ENCODE measurements around the gene KIF26B.
"Not testable (repeated sequence)": the region's sequence is repeated elsewhere in the genome, so short reads cannot be mapped to it uniquely, and the experiment has no call there.

The KIF26B gene

DNA sequence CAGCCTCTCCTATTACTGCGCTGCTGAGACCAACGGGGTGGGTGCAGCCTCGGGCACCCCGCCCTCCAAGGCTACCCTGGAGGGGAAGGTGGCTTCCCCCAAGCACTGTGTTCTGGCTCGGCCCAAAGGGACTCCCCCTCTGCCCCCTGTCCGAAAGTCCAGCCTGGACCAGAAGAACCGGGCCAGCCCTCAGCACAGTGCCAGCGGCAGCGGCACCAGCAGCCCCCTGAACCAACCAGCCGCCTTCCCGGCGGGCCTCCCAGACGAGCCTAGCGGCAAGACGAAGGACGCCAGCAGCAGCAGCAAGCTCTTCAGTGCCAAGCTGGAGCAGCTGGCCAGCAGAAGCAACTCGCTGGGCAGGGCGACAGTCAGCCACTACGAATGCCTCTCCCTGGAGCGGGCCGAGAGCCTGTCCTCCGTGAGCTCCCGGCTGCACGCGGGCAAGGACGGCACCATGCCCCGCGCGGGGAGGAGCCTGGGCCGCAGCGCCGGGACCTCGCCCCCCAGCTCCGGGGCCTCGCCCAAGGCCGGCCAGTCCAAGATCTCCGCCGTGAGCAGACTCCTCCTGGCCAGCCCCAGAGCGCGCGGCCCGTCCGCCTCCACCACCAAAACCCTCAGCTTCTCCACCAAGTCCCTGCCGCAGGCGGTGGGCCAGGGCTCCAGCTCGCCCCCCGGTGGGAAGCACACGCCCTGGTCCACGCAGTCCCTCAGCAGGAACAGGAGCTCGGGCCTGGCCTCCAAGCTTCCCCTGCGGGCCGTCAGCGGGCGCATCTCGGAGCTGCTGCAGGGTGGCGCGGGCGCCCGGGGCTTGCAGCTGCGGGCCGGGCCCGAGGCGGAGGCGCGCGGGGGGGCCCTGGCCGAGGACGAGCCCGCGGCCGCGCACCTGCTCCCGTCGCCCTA is 533.1 kb downstream of the KIF26B start:
- DNase-seq = no peak
- no peaks in the 10 kb centered on the region for H3K9me3 Mint-ChIP-seq
- no peak overlapping the region for H3K27ac Mint-ChIP-seq
- ATAC-seq = peak; percentile 6
- H3K27me3 Mint-ChIP-seq = peaks cover 30% of the 10 kb centered on the region
- H3K4me3 Mint-ChIP-seq = no peak overlapping the region
- H3K4me1 Mint-ChIP-seq = no peaks in the 10 kb centered on the region

- no peak overlapping the region for H3K27ac Mint-ChIP-seq
- peaks cover 30% of the 10 kb centered on the region for H3K27me3 Mint-ChIP-seq
- H3K9me3 Mint-ChIP-seq = no peaks in the 10 kb centered on the region
- DNase-seq (no peak), ATAC-seq (peak; percentile 51)
- H3K4me3 Mint-ChIP-seq = no peak overlapping the region
- H3K4me1 Mint-ChIP-seq = no peaks in the 10 kb centered on the region
Observed at GRCh38 chr1:245688536-245689453, 534.0 kb downstream of the KIF26B start.

DNA sequence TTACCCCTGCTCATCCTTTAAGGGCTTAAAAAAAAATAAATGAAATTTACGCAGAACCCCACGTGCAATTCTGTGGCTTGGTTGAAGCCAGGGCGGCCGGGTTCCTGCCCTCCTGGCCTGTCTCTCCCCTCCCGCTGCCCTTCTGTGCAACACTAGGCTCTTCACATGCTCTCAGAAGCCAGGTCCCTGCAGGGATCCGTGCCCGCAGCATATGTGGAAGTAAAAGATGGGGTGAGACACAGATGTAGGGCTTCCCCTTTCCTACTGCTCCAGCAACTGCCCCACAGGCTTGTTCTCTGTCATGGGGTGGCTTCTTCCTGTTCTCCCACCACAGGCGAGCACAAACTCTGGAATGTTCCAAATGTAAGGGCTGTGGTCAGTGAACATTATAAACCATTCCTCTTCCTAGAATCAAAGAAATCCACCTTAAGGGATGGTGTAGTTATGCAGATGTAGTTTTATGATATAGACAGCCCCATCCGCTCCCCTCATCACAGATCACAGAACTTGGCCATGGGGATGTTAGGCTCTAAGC is 535.4 kb downstream of the KIF26B start:
- no peaks in the 10 kb centered on the region for H3K9me3 Mint-ChIP-seq
- H3K27me3 Mint-ChIP-seq = peaks cover 30% of the 10 kb centered on the region
- no peaks in the 10 kb centered on the region for H3K4me1 Mint-ChIP-seq
- ATAC-seq (no peak), DNase-seq (no peak)
- H3K4me3 Mint-ChIP-seq = no peak overlapping the region
- H3K27ac Mint-ChIP-seq = no peak overlapping the region

GRCh38 chr1:245690946-245691541 is 536.3 kb downstream of the KIF26B start:
- no peak overlapping the region for H3K27ac Mint-ChIP-seq
- H3K4me3 Mint-ChIP-seq = no peak overlapping the region
- peaks cover 30% of the 10 kb centered on the region for H3K27me3 Mint-ChIP-seq
- ATAC-seq (no peak), DNase-seq (no peak)
- H3K9me3 Mint-ChIP-seq = no peaks in the 10 kb centered on the region
- H3K4me1 Mint-ChIP-seq = no peaks in the 10 kb centered on the region

DNA sequence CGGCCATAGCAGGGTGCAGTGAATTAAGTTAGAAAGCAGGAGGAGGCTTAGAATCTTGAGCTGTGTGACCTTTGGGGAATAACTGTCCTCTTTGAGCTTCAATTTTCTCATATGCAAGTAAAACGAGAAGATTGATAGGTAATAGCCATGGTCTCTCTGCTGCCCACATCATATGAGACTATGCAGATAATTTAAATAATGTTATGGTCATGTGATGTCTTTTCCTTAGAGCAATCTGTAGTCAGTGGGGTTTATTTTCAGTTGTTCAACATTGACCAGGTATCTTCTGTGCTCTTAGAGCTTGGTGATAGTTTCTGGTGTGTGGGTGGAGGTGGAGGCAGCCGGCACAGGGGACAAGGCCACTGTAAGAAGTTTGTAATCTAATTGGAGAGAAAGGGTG is 537.1 kb downstream of the KIF26B start:
- Mint-ChIP-seq H3K4me1 (no peaks in the 10 kb centered on the region), H3K4me3 (no peak overlapping the region), H3K27ac (no peak overlapping the region), H3K27me3 (peaks cover 28% of the 10 kb centered on the region), H3K9me3 (no peaks in the 10 kb centered on the region)
- DNase-seq (no peak), ATAC-seq (no peak)

GRCh38 chr1:245692318-245692717 is 537.5 kb downstream of the KIF26B start:
- no peak overlapping the region for H3K27ac Mint-ChIP-seq
- H3K9me3 Mint-ChIP-seq = no peaks in the 10 kb centered on the region
- ATAC-seq (no peak), DNase-seq (no peak)
- H3K4me1 Mint-ChIP-seq = no peaks in the 10 kb centered on the region
- H3K4me3 Mint-ChIP-seq = no peak overlapping the region
- H3K27me3 Mint-ChIP-seq = peaks cover 24% of the 10 kb centered on the region

DNA sequence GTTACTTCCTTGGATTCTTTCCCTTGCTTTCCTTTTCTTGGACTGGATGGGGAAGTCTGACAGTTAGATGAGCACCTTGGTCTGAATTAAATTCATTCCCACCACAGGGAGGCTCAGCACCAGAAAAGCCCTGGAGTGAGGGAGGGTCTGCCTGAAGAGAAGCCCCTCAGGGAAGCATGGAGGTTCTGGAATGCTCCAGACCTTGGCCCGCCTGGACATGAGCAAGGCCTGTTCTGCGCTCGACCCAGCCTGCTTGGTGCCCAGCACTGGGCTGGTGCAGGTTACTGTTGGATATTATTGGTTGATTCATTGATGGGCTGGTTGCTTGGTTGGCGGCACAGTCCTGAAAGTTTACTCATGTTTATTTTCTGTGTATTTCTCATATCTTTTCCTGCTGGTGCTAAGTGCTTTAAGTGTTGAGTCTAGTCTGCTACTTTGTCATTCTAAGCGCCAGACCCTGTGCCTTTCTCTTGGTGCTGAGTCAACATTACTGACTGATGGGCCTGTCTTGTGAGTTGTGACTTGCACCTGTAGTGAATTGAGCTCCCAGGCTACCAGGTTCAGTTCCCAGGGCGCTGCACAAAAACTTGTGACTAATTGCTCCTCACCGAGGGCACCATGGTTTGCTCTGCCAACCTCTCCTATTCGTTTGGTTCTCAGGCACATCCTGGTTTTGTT is 538.5 kb downstream of the KIF26B start:
- Mint-ChIP-seq H3K4me3 (no peak overlapping the region), H3K27me3 (peaks cover 22% of the 10 kb centered on the region), H3K9me3 (no peaks in the 10 kb centered on the region), H3K4me1 (no peaks in the 10 kb centered on the region), H3K27ac (no peak overlapping the region)
- DNase-seq (no peak), ATAC-seq (no peak)

- Mint-ChIP-seq H3K4me1 (no peaks in the 10 kb centered on the region), H3K4me3 (no peak overlapping the region), H3K27me3 (peaks cover 22% of the 10 kb centered on the region), H3K9me3 (no peaks in the 10 kb centered on the region), H3K27ac (no peak overlapping the region)
- ATAC-seq = no peak
- DNase-seq = no peak
Observed at GRCh38 chr1:245693941-245694752, 539.4 kb downstream of the KIF26B start.

GRCh38 chr1:245694753-245695195 is 540.0 kb downstream of the KIF26B start:
- H3K4me1 Mint-ChIP-seq = no peaks in the 10 kb centered on the region
- no peak for ATAC-seq

GRCh38 chr1:245695211-245695610 is 540.4 kb downstream of the KIF26B start:
- DNase-seq (no peak), ATAC-seq (no peak)
- H3K4me1 Mint-ChIP-seq = no peaks in the 10 kb centered on the region
- no peak overlapping the region for H3K4me3 Mint-ChIP-seq
- H3K9me3 Mint-ChIP-seq = no peaks in the 10 kb centered on the region
- H3K27me3 Mint-ChIP-seq = peaks cover 12% of the 10 kb centered on the region
- H3K27ac Mint-ChIP-seq = no peak overlapping the region

More at GRCh38 chr1:245694753-245695195, 540.0 kb downstream of the KIF26B start:
- H3K27ac Mint-ChIP-seq = no peak overlapping the region
- H3K9me3 Mint-ChIP-seq = no peaks in the 10 kb centered on the region
- peaks cover 16% of the 10 kb centered on the region for H3K27me3 Mint-ChIP-seq
- no peak overlapping the region for H3K4me3 Mint-ChIP-seq
- no peak for DNase-seq

DNA sequence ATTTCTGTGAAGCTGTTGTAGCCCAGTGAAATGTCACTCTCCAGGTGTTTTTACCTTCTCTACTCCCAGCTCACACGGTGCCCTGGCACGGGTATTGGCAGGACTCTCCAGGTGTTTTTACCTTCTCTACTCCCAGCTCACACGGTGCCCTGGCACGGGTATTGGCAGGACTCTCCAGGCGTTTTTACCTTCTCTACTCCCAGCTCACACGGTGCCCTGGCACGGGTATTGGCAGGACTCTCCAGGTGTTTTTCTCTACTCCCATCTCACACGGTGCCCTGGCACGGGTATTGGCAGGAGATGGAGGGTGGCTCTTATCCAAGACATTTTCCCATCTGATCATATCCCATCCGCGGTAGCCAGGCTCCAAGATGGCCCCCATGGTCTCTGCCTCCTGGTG is 540.9 kb downstream of the KIF26B start:
- ATAC-seq, H3K27me3 Mint-ChIP-seq, DNase-seq, H3K4me3 Mint-ChIP-seq, H3K4me1 Mint-ChIP-seq, H3K9me3 Mint-ChIP-seq, H3K27ac Mint-ChIP-seq: not testable (repeated sequence)

DNA sequence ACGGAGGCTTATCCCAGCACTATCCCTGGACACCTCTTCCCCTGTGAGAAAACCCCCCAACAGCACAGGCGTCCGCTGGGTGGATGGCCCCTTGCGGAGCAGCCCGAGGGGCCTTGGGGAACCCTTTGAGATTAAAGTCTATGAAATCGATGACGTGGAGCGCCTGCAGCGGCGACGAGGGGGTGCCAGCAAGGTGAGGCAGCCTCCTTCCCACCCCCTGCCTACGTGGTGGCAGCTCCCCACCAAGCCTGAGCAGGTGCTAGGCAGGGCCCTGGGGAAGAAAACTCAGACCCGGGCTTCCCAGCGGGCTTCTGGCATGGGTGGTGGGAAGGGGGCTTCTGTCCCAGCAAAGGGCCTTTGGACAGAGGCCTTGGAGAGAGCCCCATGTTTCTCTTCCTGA is 543.3 kb downstream of the KIF26B start:
- ATAC-seq = no peak
- Mint-ChIP-seq H3K27me3 (no peaks in the 10 kb centered on the region), H3K27ac (no peak overlapping the region), H3K4me1 (no peaks in the 10 kb centered on the region), H3K4me3 (no peak overlapping the region), H3K9me3 (peaks cover 0 to 6% of the 10 kb centered on the region in 2 donors)
- no peak for DNase-seq

DNA sequence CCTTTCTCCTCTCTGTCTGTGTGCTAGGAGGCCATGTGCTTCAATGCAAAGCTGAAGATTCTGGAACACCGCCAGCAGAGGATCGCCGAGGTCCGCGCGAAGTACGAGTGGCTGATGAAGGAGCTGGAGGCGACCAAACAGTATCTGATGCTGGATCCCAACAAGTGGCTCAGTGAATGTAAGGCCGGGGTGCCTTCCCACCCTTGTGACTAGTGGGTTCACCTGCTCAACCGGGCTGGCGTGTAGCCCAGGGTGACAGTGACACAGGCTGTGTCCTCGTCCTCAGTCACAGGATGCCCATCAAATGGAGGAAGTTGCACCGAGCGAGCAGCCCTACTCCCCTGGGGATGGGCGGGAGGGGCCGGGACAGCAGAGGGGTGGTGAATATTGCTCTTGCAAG is 544.1 kb downstream of the KIF26B start:
- Mint-ChIP-seq H3K27me3 (no peaks in the 10 kb centered on the region), H3K4me1 (no peaks in the 10 kb centered on the region), H3K9me3 (peaks cover 0 to 6% of the 10 kb centered on the region in 2 donors), H3K27ac (no peak overlapping the region), H3K4me3 (no peak overlapping the region)
- DNase-seq = no peak
- no peak for ATAC-seq

GRCh38 chr1:245700631-245701030 is 545.8 kb downstream of the KIF26B start:
- Mint-ChIP-seq H3K9me3 (peaks cover 0 to 6% of the 10 kb centered on the region in 2 donors), H3K27me3 (no peaks in the 10 kb centered on the region), H3K4me1 (no peaks in the 10 kb centered on the region), H3K4me3 (no peak overlapping the region), H3K27ac (no peak overlapping the region)
- no peak for ATAC-seq
- DNase-seq = no peak

Data from stimulated activated naive CD8-positive, alpha-beta T cell treated with anti-CD3 and anti-CD28 coated beads, Interleukin-15, amount 100 ng/mL, for 72 hours (primary cell).